ENCODE data around the gene HOTAIR.

HOTAIR gene

GRCh38 chr12:53988541-53989226 is 13.9 kb upstream of the HOTAIR start:
- DNase-seq (ENCODE audit: low read depth in 2 of 2), result no peak

- DNase-seq (ENCODE audit: low read depth in 2 of 2), result no peak
Observed at GRCh38 chr12:53987787-53988230, 13.1 kb upstream of the HOTAIR start.

- DNase-seq (ENCODE audit: low read depth in 2 of 2), result no peak
Observed at GRCh38 chr12:53986686-53987483, 12.1 kb upstream of the HOTAIR start.

- no peak for DNase-seq (ENCODE audit: low read depth in 2 of 2)
Observed at GRCh38 chr12:53985994-53986685, 11.4 kb upstream of the HOTAIR start.

- no peak for DNase-seq (ENCODE audit: low read depth in 2 of 2)
Observed at GRCh38 chr12:53985692-53985993, 10.9 kb upstream of the HOTAIR start.

GRCh38 chr12:53984901-53985691 is 10.3 kb upstream of the HOTAIR start, which contains the start of gene HOXC10:
TSS of gene HOXC10 (plus strand) at chr12:53985146. CDS start at chr12:53985260, 114 bp downstream.
- DNase-seq (ENCODE audit: low read depth in 2 of 2), result peak; percentile 68 to 77

- no peak for DNase-seq (ENCODE audit: low read depth in 2 of 2)
Observed at GRCh38 chr12:53983950-53984572, 9.3 kb upstream of the HOTAIR start.

- DNase-seq (ENCODE audit: low read depth in 2 of 2), result no peak
Observed at GRCh38 chr12:53983568-53983949, 8.8 kb upstream of the HOTAIR start.

GRCh38 chr12:53982648-53983567 is 8.2 kb upstream of the HOTAIR start:
- no peak for DNase-seq (ENCODE audit: low read depth in 2 of 2)

GRCh38 chr12:53981634-53982565 is 7.1 kb upstream of the HOTAIR start:
- no peak for DNase-seq (ENCODE audit: low read depth in 2 of 2)

- DNase-seq (ENCODE audit: low read depth in 2 of 2), result no peak
Observed at GRCh38 chr12:53980802-53981496, 6.2 kb upstream of the HOTAIR start.

GRCh38 chr12:53980104-53980801 is 5.5 kb upstream of the HOTAIR start:
- no peak for DNase-seq (ENCODE audit: low read depth in 2 of 2)

GRCh38 chr12:53978477-53979356 is 4.0 kb upstream of the HOTAIR start:
- no peak for DNase-seq (ENCODE audit: low read depth in 2 of 2)

GRCh38 chr12:53977596-53978445 is 3.1 kb upstream of the HOTAIR start:
- no peak for DNase-seq (ENCODE audit: low read depth in 2 of 2)

- no peak for DNase-seq (ENCODE audit: low read depth in 2 of 2)
Observed at GRCh38 chr12:53976823-53977595, 2.3 kb upstream of the HOTAIR start.
